ENCODE data around the gene FAM53B.

The FAM53B gene

DNA sequence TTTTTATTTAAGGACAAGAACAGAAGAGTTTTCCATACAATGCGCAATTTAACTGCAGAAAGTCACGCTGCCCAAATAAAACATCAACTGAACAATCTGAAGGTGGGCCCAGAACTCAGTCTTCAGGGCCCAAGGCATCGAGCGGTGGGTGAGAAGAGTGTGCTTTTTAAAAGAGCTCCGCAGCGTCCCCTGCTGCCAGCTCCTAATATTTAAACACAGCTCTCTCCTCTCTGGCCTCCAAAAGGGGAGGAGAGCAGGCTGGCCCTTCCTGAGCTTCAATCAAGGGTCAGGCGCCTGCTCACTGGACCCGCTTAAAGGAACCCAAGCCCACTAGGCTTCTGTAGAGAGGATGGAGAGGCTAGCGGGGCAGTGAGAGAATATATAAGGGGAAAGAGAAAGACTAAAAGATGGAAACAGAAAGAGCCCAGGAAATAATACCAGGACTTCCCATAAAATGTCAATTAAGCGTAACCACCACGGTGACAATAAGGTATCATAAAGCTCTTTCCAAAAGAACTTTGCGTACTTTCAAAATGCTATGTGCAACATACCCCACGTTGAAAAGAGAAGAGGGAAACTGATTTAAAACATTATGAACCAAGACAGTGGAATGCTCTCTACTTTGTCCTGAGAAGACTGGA lies 2.8 kb downstream of the FAM53B start:
- no peaks in the 10 kb centered on the region for H4K20me1 ChIP-seq (ENCODE audit: insufficient read depth)
- no peak overlapping the region for H2AFZ ChIP-seq (ENCODE audit: low read depth)
- H3K36me3 ChIP-seq (ENCODE audit: insufficient read depth) = no peaks in the 10 kb centered on the region
- H3K4me1 ChIP-seq (ENCODE audit: low read depth, poor library complexity, severe bottlenecking) = peaks cover 76% of the 10 kb centered on the region
- H3K79me2 ChIP-seq (ENCODE audit: insufficient read depth, low read depth) = peaks cover 53% of the 10 kb centered on the region
- TF ChIP-seq, protein P1, sequence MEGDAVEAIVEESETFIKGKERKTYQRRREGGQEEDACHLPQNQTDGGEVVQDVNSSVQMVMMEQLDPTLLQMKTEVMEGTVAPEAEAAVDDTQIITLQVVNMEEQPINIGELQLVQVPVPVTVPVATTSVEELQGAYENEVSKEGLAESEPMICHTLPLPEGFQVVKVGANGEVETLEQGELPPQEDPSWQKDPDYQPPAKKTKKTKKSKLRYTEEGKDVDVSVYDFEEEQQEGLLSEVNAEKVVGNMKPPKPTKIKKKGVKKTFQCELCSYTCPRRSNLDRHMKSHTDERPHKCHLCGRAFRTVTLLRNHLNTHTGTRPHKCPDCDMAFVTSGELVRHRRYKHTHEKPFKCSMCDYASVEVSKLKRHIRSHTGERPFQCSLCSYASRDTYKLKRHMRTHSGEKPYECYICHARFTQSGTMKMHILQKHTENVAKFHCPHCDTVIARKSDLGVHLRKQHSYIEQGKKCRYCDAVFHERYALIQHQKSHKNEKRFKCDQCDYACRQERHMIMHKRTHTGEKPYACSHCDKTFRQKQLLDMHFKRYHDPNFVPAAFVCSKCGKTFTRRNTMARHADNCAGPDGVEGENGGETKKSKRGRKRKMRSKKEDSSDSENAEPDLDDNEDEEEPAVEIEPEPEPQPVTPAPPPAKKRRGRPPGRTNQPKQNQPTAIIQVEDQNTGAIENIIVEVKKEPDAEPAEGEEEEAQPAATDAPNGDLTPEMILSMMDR (conservative IDR thresholded peaks at IDR 0.05; ENCODE audit: low read depth, low read length) = peak; percentile 91
- H3K4me2 ChIP-seq = peak overlapping the region; percentile 95
- H3K9ac ChIP-seq = peak overlapping the region; percentile 77; the same call in 1 of the 2 replicates
- peak overlapping the region; percentile 92 for H3K27ac ChIP-seq
- H3K27me3 ChIP-seq (ENCODE audit: insufficient read depth, low read depth) = no peaks in the 10 kb centered on the region
- no peak overlapping the region for H3K4me3 ChIP-seq (IDR thresholded peaks at IDR 0.05; ENCODE audit: insufficient read depth, low read depth, low read length)

DNA sequence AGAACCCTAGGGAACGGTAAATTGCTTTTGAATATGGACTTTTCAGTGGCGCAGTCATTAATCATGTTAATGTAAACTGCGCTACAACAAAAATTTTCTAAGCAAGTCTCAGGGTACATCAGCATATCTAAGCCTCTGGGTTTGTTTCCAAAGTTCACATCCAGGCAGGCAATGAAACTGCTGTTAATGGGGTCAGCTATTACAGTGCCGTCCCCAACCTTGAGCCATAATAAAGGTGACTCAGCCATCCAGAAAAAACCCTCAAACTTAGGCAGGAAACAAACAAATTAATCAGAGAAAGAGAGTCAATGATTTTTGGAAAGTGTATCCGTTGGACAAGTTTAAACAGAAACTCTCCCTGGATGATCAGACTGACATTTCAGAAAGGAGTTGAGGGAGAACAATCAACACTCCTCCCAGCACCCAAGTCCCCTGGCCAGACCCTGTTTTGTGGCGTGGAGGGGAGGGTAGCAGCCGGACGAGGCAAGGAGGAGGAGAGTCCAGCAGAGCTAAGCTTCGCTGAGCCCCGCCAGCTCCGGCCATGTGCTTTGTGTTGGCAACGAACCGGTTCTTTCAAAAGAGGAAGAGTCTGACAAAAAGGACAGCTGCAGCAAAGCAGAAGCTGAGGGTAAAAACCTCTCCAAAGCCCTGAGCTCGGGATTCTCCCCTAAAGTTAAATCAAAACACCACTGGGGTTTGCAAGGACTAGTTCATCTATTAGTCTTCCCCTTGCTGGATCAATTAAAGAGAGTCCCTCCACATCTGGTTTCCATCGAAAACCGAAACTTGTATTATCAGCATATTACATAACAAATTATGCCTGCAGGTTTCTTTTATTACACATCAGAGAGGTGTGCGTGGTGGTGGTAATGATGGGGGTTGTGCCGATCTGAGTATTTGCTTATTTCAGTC lies 3.6 kb downstream of the FAM53B start:
- Histone ChIP-seq H3K4me1 (ENCODE audit: low read depth, poor library complexity, severe bottlenecking) (peaks cover 82% of the 10 kb centered on the region), H2AFZ (ENCODE audit: low read depth) (no peak overlapping the region)

DNA sequence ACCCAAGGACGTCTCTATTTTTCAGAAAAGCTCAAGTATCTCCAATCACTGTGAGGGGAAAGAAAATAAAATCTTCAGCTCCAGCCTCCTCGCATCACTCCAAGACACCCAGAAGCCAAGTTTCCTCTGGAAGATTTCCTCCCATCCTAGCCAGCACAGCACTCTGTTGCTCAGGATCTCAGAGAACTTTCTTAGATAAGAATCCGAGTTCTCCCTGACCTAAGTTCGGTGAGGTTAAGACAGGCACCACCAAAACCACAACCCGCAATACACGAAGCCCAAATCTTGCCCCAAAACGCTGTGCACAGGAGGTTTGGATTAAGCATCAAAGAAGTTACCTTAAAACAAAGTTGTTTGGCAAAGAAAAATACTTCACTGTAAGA lies 4.2 kb downstream of the FAM53B start:
- Histone ChIP-seq H3K36me3 (ENCODE audit: insufficient read depth) (no peaks in the 10 kb centered on the region), H3K4me2 (peak overlapping the region; percentile 95), H4K20me1 (ENCODE audit: insufficient read depth) (no peaks in the 10 kb centered on the region), H3K27ac (peak overlapping the region; percentile 92), H3K4me3 (IDR thresholded peaks at IDR 0.05; ENCODE audit: insufficient read depth, low read depth, low read length) (no peak overlapping the region), H3K79me2 (ENCODE audit: insufficient read depth, low read depth) (peaks cover 66% of the 10 kb centered on the region), H3K4me1 (ENCODE audit: low read depth, poor library complexity, severe bottlenecking) (peaks cover 82% of the 10 kb centered on the region), H3K9ac (peak overlapping the region; percentile 77), H2AFZ (ENCODE audit: low read depth) (no peak overlapping the region), H3K27me3 (ENCODE audit: insufficient read depth, low read depth) (no peaks in the 10 kb centered on the region)
- TF ChIP-seq, protein P1 (conservative IDR thresholded peaks at IDR 0.05; ENCODE audit: low read depth, low read length) = no peak

More for the DNA sequence above, 3.6 kb downstream of the FAM53B start:
- H4K20me1 ChIP-seq (ENCODE audit: insufficient read depth) = no peaks in the 10 kb centered on the region
- TF ChIP-seq, protein P1 (conservative IDR thresholded peaks at IDR 0.05; ENCODE audit: low read depth, low read length) = no peak
- peak overlapping the region; percentile 95 for H3K4me2 ChIP-seq
- H3K4me3 ChIP-seq (IDR thresholded peaks at IDR 0.05; ENCODE audit: insufficient read depth, low read depth, low read length) = no peak overlapping the region
- no peaks in the 10 kb centered on the region for H3K27me3 ChIP-seq (ENCODE audit: insufficient read depth, low read depth)
- H3K79me2 ChIP-seq (ENCODE audit: insufficient read depth, low read depth) = peaks cover 60% of the 10 kb centered on the region
- peak overlapping the region; percentile 77 for H3K9ac ChIP-seq
- peak overlapping the region; percentile 92 for H3K27ac ChIP-seq
- no peaks in the 10 kb centered on the region for H3K36me3 ChIP-seq (ENCODE audit: insufficient read depth)

DNA sequence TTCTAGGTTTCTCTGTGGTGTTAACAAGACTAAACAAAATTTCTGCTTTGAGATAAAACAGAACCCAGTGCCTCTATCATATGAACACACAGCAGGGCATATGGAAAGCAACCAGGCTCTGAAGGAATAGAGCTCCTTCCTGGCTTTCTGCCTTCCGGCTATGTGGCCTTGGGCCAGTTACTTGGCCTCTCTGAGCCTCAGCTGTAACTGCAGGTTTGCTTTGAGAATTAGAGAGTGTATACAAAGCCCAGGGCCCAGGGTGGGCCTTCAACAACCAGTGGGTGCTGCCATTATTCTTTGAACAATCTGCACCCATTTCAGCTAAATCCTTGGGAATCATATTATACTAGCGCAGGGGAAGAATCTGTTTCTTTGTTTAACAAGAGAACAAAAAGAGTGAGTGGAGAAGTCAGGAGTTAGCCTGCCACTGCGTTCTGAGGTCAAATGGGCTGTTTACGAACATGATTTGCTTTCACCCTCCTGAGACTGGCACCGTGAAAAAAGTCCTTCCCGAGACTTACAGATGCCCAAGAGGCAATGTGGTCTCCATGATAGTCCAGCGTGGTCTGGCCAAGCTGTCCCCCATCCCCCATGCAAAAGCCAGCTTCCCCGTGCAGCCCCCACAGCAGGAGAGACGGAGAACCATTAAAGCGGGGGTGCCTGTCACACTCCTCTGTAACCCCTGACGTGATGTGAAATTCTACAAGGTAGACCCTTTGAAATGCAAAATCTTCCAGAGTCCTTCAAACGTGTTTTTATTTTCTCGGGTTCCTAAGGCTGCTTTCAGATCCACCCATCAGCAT lies 4.9 kb downstream of the FAM53B start:
- TF ChIP-seq, protein P1 (conservative IDR thresholded peaks at IDR 0.05; ENCODE audit: low read depth, low read length) = no peak
- Histone ChIP-seq H2AFZ (ENCODE audit: low read depth) (no peak overlapping the region), H3K4me2 (peak overlapping the region; percentile 95), H3K79me2 (ENCODE audit: insufficient read depth, low read depth) (peaks cover 71% of the 10 kb centered on the region), H3K4me1 (ENCODE audit: low read depth, poor library complexity, severe bottlenecking) (peaks cover 83% of the 10 kb centered on the region), H3K36me3 (ENCODE audit: insufficient read depth) (no peaks in the 10 kb centered on the region), H3K9ac (peak overlapping the region; percentile 77; the same call in 1 of the 2 replicates), H3K27me3 (ENCODE audit: insufficient read depth, low read depth) (no peaks in the 10 kb centered on the region), H4K20me1 (ENCODE audit: insufficient read depth) (no peaks in the 10 kb centered on the region), H3K27ac (peak overlapping the region; percentile 92; the same call in 1 of the 2 replicates), H3K4me3 (IDR thresholded peaks at IDR 0.05; ENCODE audit: insufficient read depth, low read depth, low read length) (no peak overlapping the region)
